GM21390 (cell line): Measurements from ENCODE around the gene RNF114.
"Not testable (repeated sequence)": the region's sequence is repeated elsewhere in the genome, so short reads cannot be mapped to it uniquely, and the experiment has no call there.

Source experiments
- ATAC-seq: cut with Tn5 transposase; IDR thresholded peaks from one replicate; pipeline ENCODE4 v1.9.1; 2021; ENCODE audit not compliant: unreplicated experiment

RNF114 gene

GRCh38 chr20:49925901-49926454 is 10.2 kb upstream of the RNF114 start:
- ATAC-seq = no peak

GRCh38 chr20:49928411-49929141 is 7.6 kb upstream of the RNF114 start:
- ATAC-seq = no peak

DNA sequence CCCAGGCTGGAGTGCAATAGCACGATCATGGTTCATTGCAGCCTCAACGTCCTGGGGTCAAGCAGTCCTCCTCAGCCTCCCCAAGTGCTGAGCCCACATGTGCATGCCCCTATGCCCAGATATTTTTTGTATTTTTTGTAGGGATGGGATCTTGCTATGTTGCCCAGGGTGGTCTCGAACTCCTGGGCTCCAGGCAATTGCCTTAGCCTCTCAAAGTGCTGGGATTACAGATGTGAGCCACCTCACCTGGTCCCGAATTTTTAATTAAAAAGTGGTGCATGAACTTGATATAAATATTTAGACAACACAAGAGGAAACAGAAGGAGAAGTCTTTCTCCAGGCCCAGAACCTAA is 7.1 kb upstream of the RNF114 start:
- no peak for ATAC-seq

DNA sequence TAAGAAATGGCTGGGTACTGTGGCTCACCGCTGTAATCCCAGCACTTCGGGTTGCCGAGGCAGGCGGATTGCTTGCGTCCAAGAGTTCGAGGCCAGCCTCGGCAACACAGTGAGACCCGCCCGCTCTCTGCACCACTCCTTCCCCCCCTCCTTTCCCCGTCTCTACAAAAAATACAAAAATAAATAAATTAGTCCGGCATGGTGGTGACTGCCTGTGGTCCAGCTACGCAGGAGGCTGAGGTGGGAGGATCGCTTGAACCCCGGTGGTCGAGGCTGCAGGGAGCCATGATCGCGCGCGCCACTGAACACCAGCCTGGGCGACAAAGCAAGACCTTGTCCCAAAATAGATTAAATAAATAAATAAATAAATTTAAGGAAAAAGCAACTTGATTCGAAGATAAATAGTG is 448 bp upstream of the RNF114 start:
- no peak for ATAC-seq

DNA sequence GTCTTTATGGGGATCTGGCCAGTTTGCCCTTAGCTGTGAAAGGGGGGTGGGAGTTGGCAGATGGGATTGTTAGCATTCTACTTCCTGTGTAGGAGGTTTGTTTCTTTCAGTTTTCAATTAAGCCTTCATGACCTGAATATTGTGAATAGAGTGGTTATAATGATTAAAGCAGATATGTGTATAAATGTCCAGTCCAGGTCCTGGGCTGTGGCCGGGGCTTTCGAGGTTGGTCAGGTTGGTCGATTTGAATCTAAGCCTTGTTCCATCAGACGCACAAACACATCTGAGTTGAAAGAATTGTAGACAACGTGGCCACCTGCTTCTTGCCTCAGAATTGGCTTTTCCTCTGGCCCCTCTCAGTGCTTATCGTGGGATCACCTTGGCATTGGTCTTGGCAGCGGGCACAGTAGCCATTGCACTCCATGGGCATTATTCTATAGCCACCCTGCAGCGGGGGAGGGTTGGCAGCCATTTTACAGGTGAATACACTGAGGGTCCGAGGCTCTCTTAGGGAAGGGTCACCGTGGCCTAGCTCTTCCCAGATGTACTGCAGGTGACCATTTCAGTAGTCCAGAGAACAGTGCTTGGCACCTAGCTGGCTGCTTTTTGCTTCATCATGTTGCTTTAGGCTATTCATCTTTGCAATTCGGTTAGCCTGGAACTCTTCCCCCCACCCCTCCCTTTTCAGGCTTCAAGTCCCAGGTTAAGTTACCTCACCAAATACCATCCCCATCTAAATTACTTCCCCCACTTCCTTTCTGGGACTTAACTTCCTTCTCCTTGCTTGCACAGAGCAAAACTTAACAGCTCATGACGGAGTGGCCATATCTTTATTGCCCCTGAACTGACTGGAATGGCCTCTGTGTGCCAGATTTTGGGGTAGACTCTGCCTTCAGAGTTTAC is 1.1 kb downstream of the RNF114 start:
- peak; percentile 2 for ATAC-seq

DNA sequence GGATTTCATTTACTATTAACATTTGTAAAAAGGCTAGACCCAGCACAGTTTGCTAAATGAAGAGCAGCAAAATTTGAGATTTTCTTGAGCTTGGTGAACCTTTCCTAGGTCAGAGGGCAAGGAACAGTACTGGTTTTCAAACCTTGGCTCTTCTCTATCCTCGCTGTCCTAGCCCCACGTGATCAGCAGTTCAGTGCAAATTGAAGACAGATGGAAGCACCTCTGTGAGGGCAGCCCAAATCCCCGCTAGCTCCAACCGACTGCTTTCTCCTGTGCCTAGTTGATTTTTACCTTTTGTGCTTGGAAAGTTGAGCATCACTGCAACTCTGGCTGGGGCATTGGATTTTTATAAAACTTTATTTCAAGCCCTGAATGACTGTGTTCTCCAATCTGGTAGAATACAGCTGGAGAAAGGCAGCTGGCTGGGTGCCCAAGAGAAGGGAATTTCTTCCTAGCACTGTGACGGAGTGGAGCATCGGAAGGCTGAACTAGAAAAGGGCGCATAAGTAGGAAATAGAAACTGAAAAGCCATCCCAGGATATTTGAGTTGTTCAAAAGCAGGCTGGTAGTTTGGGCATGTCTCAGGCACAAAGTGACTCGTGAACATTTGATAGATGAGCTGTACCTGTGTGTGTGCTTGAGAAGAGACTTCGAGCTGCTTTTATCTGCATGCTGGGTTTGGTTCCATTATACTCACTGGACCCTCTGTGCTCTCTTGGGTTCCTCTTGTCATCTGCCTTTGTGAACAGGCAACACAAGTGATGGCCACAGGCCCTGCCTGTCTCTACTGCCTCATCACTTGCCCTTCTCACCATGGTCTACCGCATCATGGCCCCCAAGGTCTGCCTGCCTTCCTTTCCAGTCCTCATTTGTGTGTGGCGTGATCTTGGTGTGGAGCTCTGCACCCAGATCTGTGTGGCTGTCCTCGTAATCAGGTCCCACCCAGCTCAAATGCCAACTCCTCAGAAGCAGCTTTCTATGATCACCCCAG is 2.3 kb downstream of the RNF114 start:
- ATAC-seq = no peak

- no peak for ATAC-seq
These were observed 5.3 kb downstream of the RNF114 start for GRCh38 chr20:49941456-49941855.

- no peak for ATAC-seq
These were observed 6.1 kb downstream of the RNF114 start for GRCh38 chr20:49942303-49942702.

DNA sequence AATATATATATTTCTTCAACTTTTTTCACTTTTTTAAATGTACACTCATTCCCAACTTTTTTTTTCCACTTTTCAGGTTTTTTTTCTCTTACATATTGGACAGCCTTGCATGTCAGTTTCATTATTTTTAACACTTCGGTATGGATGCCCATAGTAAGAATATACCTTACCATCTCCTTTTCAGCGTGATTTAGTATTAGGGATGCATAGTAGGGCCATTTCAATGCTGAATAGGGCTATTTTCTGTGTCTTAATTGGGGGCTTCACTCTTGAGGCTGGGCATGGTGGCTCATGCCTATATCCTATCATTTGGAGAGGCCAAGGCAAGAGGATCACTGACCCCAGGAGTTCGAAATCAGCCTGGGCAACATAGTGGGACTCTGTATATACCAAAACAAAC is 6.7 kb downstream of the RNF114 start:
- ATAC-seq = no peak

DNA sequence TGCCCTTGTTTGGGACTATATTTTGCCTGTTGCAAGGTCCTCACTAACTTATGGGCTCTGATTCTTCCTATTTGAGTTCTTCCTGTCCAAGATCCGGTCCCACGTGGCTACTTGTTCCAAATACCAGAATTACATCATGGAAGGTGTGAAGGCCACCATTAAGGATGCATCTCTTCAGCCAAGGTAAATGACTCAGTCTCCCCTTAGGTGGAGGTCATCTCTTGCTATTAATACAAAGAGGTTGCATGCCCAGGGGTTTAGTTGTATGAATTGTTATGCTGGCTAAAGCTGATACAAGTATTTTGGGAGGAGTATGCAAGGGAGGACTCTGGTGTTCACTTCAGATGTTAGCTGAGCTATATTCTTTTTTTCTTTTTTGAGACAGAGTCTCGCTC is 9.1 kb downstream of the RNF114 start:
- ATAC-seq = no peak

GRCh38 chr20:49945701-49946477 is 9.7 kb downstream of the RNF114 start:
- ATAC-seq = no peak

- ATAC-seq = no peak
These were observed 12.0 kb downstream of the RNF114 start for GRCh38 chr20:49948178-49948577.

DNA sequence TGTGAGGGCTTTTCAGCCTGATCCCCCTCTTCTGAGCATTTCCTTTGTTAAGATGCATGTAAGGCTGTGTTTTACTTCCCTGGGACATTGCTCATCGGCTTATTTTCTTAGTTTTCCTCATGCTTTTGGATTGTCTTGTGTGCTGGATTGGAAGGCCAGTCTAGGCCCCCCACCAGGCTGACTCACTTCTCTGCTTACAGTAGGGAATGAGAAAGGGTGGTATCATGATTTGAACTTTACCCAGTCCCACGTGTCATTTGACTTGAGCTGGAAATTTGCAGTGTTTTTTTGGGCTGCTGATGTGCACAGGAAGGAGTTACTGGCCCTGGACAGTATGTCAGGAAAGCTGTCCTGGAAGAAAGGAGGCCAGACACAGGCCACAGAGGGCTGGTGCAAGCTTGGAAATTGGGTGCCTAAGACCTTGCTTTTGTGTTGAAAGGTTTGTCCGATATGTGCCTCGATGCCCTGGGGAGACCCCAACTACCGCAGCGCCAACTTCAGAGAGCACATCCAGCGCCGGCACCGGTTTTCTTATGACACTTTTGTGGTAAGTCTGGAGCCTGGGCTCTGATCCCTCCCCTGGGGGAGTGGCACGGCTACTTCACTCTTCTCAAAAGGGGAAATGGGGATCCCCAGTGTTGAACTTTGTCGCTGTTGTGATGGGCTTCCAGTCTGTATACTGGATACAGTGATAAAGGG is 12.8 kb downstream of the RNF114 start:
- no peak for ATAC-seq

DNA sequence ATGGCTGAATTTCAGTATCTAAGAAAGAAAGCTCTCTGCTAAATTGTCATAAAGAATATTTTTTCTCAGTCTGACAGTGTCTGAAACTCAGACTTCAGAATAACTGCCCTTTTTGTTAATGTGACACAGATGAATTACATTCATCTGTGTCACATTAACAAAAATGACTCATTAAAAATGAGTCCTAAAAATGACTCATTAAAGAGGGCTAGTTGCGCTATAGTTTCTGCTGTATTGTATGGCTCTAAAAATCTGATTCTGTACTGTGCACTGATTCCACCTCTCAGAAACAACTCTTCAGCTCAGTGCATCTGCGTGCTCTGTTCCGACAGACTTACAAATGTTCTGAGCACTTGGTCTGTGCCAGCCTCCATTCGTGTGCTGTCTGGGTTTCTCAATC is 15.0 kb downstream of the RNF114 start:
- no peak for ATAC-seq

DNA sequence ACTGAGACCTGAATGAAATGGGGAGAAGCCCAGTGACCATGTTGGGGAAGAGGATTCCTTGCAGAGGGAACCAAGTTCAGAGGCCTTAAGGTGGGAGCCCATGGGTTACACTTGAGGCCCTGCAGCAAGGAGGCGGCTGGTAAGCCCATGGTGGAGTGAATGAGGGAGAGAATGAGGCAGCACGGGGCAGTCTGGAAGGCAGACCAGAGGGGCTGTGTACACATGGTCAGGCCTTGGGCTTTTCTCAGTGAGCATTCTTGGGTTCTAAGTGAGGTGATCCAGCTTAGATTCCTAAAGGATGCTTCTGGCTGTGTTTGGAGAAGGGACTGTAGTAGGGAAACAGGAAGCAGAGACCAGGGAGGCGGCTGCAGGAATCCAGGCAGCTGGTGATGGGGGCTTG is 19.0 kb downstream of the RNF114 start:
- no peak for ATAC-seq

- not testable (repeated sequence) for ATAC-seq
These were observed 19.7 kb downstream of the RNF114 start for GRCh38 chr20:49955830-49956396.

- ATAC-seq = no peak
These were observed 20.5 kb downstream of the RNF114 start for GRCh38 chr20:49956689-49957088.

DNA sequence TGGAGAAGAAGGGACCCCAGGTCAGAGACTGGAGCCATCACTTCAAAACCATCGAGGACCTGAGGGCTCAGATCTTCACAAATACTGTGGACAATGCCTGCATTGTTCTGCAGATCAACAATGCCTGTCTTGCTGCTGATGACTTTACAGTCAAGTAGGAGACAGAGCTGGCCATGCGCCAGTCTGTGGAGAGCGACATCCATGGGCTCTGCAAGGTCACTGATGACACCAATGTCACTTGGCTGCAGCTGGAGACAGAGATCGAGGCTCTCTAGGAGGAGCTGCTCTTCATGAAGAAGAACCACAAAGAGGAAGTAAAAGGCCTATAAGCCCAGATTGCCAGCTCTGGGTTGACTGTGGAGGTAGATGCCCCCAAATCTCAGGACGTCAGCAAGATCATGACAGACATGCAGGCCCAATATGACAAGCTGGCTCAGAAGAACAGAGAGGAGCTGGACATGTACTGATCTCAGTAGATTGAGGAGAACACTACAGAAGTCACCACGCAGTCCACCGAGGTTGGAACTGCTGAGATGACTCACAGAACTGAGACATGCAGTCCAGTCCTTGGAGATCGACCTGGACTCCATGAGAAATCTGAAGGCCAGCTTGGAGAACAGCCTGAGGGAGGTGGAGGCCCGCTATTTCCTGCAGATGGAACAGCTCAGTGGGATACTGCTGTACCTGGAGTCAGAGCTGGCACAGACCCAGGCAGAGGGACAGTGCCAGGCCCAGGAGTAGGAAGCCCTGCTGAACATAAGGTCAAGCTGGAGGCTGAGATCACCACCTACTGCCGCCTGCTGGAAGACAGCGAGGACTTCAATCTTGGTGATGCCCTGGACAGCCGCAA is 21.1 kb downstream of the RNF114 start:
- ATAC-seq = not testable (repeated sequence)
